Duodenal mucosa (tissue), 2 donors: Measurements from ENCODE around the gene NCOA1.
A peak's percentile ranks its signal among the peaks of the same experiment; 100 is the strongest.

ENCODE experiments used
- H3K27ac ChIP-seq: one replicate; pipeline ENCODE4 v1.7.0; 2013; ENCODE audit warnings: low read depth, low read length
- H3K27me3 ChIP-seq, 2 donors: one replicate each; pipeline ENCODE4 v1.7.0; 2013; ENCODE audit warnings: low read length in 2 of 2, control low read depth in 1 of 2; ENCODE audit not compliant: insufficient read depth in 2 of 2, control insufficient read depth in 1 of 2
- H3K36me3 ChIP-seq, 2 donors: one replicate each; pipeline ENCODE4 v1.7.0; 2013; ENCODE audit warnings: low read length in 2 of 2, control low read depth in 1 of 2; ENCODE audit not compliant: insufficient read depth in 2 of 2, control insufficient read depth in 1 of 2
- H3K4me1 ChIP-seq, 2 donors: one replicate each; pipeline ENCODE4 v1.7.0; 2013; ENCODE audit warnings: low read length in 2 of 2, control low read depth in 1 of 2; ENCODE audit not compliant: insufficient read depth in 2 of 2, control insufficient read depth in 1 of 2
- H3K4me3 ChIP-seq, 2 donors: one replicate each; pipeline ENCODE4 v1.7.0; 2013; ENCODE audit warnings: low read length in 2 of 2, low read depth in 1 of 2
- H3K9ac ChIP-seq, 2 donors: one replicate each; pipeline ENCODE4 v1.7.0; 2013; ENCODE audit warnings: low read length in 2 of 2, low read depth in 1 of 2
- H3K9me3 ChIP-seq, 2 donors: one replicate each; pipeline ENCODE4 v1.7.0; 2013; ENCODE audit warnings: low read length in 2 of 2, control low read depth in 1 of 2; ENCODE audit not compliant: control insufficient read depth in 1 of 2

The NCOA1 gene

GRCh38 chr2:24783641-24784040 is 292.6 kb downstream of the NCOA1 start:
- Histone ChIP-seq H3K9ac (no peak overlapping the region), H3K4me3 (no peak overlapping the region), H3K4me1 (peaks cover 0 to 7% of the 10 kb centered on the region in 2 donors), H3K27me3 (no peaks in the 10 kb centered on the region), H3K27ac (no peak overlapping the region), H3K36me3 (no peaks in the 10 kb centered on the region), H3K9me3 (no peaks in the 10 kb centered on the region)

DNA sequence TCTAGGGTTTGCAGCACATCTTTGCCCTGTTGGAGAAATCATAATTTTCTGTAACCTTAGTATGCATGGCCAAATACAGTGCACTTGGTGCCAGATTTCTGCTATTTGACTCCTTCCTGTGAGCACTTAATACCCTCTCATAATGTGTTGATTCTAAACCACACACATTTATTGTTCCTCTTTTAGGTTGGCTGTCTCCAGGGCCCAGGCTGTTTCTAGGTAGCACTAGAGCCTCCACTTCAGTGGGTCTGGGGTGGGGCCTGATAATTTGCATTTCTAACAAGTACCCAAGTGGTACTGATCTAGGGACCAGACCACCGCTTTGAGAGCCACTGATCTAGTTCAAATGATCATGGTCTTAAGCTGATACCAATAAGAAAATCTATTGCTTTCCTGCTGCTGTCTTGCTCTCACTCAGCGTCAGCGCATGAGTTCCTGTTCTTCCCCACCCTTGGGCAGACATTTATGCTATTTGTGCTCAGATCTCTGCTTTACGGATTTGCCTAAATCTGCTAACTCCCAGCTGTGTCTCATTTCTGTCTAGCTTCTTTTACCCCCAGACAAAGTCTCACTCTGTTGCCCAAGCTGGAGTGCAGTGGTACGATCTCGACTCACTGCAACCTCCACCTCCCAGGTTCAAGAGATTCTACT is 294.7 kb downstream of the NCOA1 start:
- Histone ChIP-seq H3K36me3 (peaks cover 0 to 4% of the 10 kb centered on the region in 2 donors), H3K27ac (no peak overlapping the region)

DNA sequence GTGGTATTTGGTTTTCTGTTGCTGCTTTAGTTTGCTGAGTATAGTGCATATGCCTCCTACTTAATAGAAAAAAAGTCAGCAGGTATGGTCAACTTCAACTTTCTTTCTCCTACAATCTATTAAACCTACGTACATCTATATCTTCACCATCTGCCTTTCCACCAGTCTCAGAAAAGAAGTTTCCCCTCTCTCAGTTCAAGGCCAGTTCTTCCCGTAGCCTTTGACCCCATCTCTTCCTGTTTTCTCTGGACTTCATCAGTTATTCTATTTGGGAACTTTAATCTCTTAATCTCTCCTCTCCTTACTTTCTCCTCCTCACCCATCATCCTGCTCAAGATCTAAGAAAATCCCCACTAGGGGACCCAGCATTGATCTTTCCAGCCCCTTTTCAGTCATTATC is 296.5 kb downstream of the NCOA1 start:
- H3K9ac ChIP-seq, result no peak overlapping the region
- no peaks in the 10 kb centered on the region for H3K27me3 ChIP-seq
- H3K27ac ChIP-seq, result no peak overlapping the region
- H3K9me3 ChIP-seq, result no peaks in the 10 kb centered on the region
- peaks cover 4 to 12% of the 10 kb centered on the region in 2 donors for H3K4me1 ChIP-seq
- peaks cover 0 to 4% of the 10 kb centered on the region in 2 donors for H3K36me3 ChIP-seq
- H3K4me3 ChIP-seq, result no peak overlapping the region

More for the DNA sequence above, 294.7 kb downstream of the NCOA1 start:
- Histone ChIP-seq H3K9ac (no peak overlapping the region), H3K27me3 (no peaks in the 10 kb centered on the region), H3K4me1 (no peaks in the 10 kb centered on the region), H3K9me3 (no peaks in the 10 kb centered on the region), H3K4me3 (no peak overlapping the region)

- no peaks in the 10 kb centered on the region for H3K27me3 ChIP-seq
- peaks cover 9 to 12% of the 10 kb centered on the region in 2 donors for H3K4me1 ChIP-seq
- no peak overlapping the region for H3K9ac ChIP-seq
- peaks cover 0 to 4% of the 10 kb centered on the region in 2 donors for H3K36me3 ChIP-seq
- no peak overlapping the region for H3K4me3 ChIP-seq
- H3K9me3 ChIP-seq, result no peaks in the 10 kb centered on the region
- H3K27ac ChIP-seq, result no peak overlapping the region
Measured at GRCh38 chr2:24788816-24789215, 297.8 kb downstream of the NCOA1 start.

GRCh38 chr2:24791452-24791851 is 300.4 kb downstream of the NCOA1 start:
- H3K4me1 ChIP-seq, result peaks cover 16 to 17% of the 10 kb centered on the region in 2 donors
- H3K27me3 ChIP-seq, result no peaks in the 10 kb centered on the region
- H3K36me3 ChIP-seq, result peaks cover 0 to 4% of the 10 kb centered on the region in 2 donors
- no peak overlapping the region for H3K9ac ChIP-seq
- H3K9me3 ChIP-seq, result no peaks in the 10 kb centered on the region
- no peak overlapping the region for H3K27ac ChIP-seq
- H3K4me3 ChIP-seq, result no peak overlapping the region

- H3K4me1 ChIP-seq, result peaks cover 16 to 17% of the 10 kb centered on the region in 2 donors
- peaks cover 4 to 5% of the 10 kb centered on the region in 2 donors for H3K36me3 ChIP-seq
- peak overlapping the region; percentile 70 to 94 for H3K9ac ChIP-seq
- H3K27ac ChIP-seq, result peak overlapping the region; percentile 99
- peak overlapping the region; percentile 82 to 93 for H3K4me3 ChIP-seq
- H3K27me3 ChIP-seq, result no peaks in the 10 kb centered on the region
- no peaks in the 10 kb centered on the region for H3K9me3 ChIP-seq
Measured at GRCh38 chr2:24792542-24792873, 301.5 kb downstream of the NCOA1 start.

DNA sequence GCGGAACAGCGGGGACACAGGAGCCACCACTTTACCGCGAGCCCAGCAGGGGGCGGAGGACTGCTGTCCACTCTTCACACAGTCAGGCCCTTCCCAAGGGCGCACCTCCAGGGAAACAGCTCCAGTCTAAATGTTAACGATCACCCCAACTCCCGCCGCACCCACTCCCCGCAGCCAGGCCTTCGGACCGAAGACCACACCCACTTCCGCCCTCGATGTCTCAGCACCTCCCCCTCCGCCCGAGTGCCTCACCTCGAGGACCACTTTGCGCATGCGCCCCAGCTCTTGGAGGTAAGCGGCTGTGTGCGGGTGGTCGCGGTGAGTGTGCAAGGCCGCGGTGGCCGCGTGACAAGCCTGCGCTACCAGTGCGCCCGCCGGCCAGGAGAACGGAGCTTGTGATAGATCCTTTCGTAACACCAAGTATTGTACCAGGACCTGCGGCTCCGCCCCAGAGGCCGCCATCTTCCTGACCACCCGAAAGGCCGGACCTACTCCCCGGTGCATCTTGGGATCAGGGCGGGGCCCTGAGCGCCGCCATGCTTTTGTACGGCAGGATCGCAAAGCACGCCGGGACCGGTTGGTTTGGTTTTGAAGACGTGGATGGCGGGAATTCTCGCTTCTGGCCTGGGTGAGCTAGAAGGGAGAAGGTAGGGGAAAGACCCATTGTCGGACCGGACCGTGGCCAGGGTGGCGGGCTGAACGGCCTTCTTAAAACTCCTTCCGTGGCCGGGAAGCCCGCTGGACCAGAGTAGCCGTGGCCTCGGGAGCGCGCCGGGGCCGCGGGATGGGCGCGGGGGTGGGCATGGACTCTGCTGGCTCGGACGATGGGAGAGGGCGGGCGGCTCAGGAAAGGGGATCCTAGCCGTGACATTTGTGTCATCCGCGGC is 302.1 kb downstream of the NCOA1 start, which contains the start of the genes CENPO and PTRHD1:
Gene CENPO (plus strand): TSS at position 552 of the 887 bp plus-strand sequence. CDS start 495 bp downstream, outside the sequence.
Gene PTRHD1 (minus strand): TSS at position 518 of the 887 bp plus-strand sequence. CDS start 14 bp downstream, at position 504.
- no peaks in the 10 kb centered on the region for H3K27me3 ChIP-seq
- peaks cover 4 to 5% of the 10 kb centered on the region in 2 donors for H3K36me3 ChIP-seq
- peak within 1 kb of the TSS; percentile 70 to 94 for H3K9ac ChIP-seq
- peak within 1 kb of the TSS; percentile 99 for H3K27ac ChIP-seq
- H3K4me1 ChIP-seq, result peaks cover 16 to 17% of the 10 kb centered on the region in 2 donors
- no peaks in the 10 kb centered on the region for H3K9me3 ChIP-seq
- peak within 1 kb of the TSS; percentile 82 to 93 for H3K4me3 ChIP-seq

- Histone ChIP-seq H3K27ac (no peak overlapping the region), H3K36me3 (peaks cover 4 to 5% of the 10 kb centered on the region in 2 donors), H3K27me3 (no peaks in the 10 kb centered on the region), H3K4me1 (peaks cover 16 to 17% of the 10 kb centered on the region in 2 donors), H3K9me3 (no peaks in the 10 kb centered on the region), H3K9ac (peak overlapping the region; percentile 70 to 94), H3K4me3 (peak overlapping the region; percentile 82 to 93)
Measured at GRCh38 chr2:24793761-24794435, 302.8 kb downstream of the NCOA1 start.

DNA sequence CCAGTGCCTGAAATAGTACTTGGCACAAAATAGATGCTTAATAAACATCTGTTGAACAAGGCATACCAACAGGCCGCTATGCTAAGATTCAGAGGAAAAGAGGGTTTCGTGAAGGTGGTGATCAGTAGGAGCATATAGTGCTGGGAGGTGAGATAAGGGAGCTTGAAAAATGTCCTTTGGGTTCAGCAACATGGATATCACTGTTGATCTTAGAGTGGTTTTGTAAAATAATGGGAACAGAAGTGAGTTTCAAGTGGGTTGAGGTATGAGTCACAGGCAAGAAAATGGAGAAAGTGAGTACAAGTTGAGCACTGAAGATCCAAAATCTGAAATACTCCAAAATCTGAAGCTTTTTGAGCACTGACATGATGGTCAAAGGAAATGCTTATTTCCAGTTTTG is 306.6 kb downstream of the NCOA1 start:
- Histone ChIP-seq H3K9ac (no peak overlapping the region), H3K27me3 (no peaks in the 10 kb centered on the region), H3K4me3 (no peak overlapping the region), H3K4me1 (peaks cover 5 to 12% of the 10 kb centered on the region in 2 donors), H3K9me3 (no peaks in the 10 kb centered on the region), H3K27ac (no peak overlapping the region), H3K36me3 (peaks cover 3 to 5% of the 10 kb centered on the region in 2 donors)
